Astrocyte (in vitro differentiated cells and primary cell): Measurements from ENCODE around the gene SH3BP5L. TPM values are rescaled to one million over a fixed set of nuclear protein-coding genes. Genes with fewer than 3 reads are reported as not detected.

Experiments used
- DNase-seq: peaks from one replicate; pipeline ENCODE4 v3.0.0-alpha.2; 2010; ENCODE audit warnings: low read depth
- FAIRE-seq: peaks from 2 replicates; lab custom pipeline; 2011; peaks lifted over from hg19 to GRCh38; lab: Jason Lieb, UNC
- H2AFZ ChIP-seq: 2 replicates; pipeline ENCODE4 v1.6.0; 2012; ENCODE audit warnings: low read depth, low read length, inconsistent platforms
- H3K27ac ChIP-seq: 2 replicates; pipeline ENCODE4 v1.5.1; 2011; ENCODE audit warnings: low read depth, low read length, inconsistent platforms
- H3K27me3 ChIP-seq: 2 replicates; pipeline ENCODE4 v1.6.0; 2011; ENCODE audit warnings: low read length, inconsistent platforms; ENCODE audit not compliant: insufficient read depth
- H3K36me3 ChIP-seq: 2 replicates; pipeline ENCODE4 v1.5.1; 2011; ENCODE audit warnings: low read length, inconsistent platforms; ENCODE audit not compliant: insufficient read depth
- H3K4me1 ChIP-seq: 2 replicates; pipeline ENCODE4 v1.5.1; 2011; ENCODE audit warnings: low read length, inconsistent platforms; ENCODE audit not compliant: insufficient read depth
- H3K4me2 ChIP-seq: 2 replicates; pipeline ENCODE4 v1.6.0; 2012; ENCODE audit warnings: low read length, inconsistent platforms
- H3K4me3 ChIP-seq: 2 replicates; pipeline ENCODE4 v1.5.1; 2011; ENCODE audit warnings: low read depth, mild to moderate bottlenecking, low read length, inconsistent platforms; ENCODE audit not compliant: insufficient read depth
- H3K79me2 ChIP-seq: 2 replicates; pipeline ENCODE4 v1.6.0; 2012; ENCODE audit warnings: mild to moderate bottlenecking, low read length, inconsistent platforms; ENCODE audit not compliant: insufficient read depth
- H3K9ac ChIP-seq: 2 replicates; pipeline ENCODE4 v1.6.0; 2012; ENCODE audit warnings: mild to moderate bottlenecking, low read length, inconsistent platforms
- H3K9me3 ChIP-seq: 2 replicates; pipeline ENCODE4 v1.5.1; 2012; ENCODE audit warnings: low read depth, mild to moderate bottlenecking, low read length, inconsistent platforms; ENCODE audit not compliant: insufficient read depth
- H4K20me1 ChIP-seq: 2 replicates; pipeline ENCODE4 v1.6.0; 2012; ENCODE audit warnings: low read length, inconsistent platforms; ENCODE audit not compliant: insufficient read depth
- H3K27ac Mint-ChIP-seq: one replicate; pipeline ENCODE4 v1.8.0; 2021; ENCODE audit warnings: mild to moderate bottlenecking, mixed read lengths; ENCODE audit not compliant: unreplicated experiment
- H3K27me3 Mint-ChIP-seq: one replicate; pipeline ENCODE4 v1.8.0; 2021; ENCODE audit warnings: low read depth, mixed read lengths; ENCODE audit not compliant: unreplicated experiment
- H3K36me3 Mint-ChIP-seq: one replicate; pipeline ENCODE4 v1.8.0; 2021; ENCODE audit warnings: low read depth, mixed read lengths; ENCODE audit not compliant: unreplicated experiment
- H3K4me1 Mint-ChIP-seq: one replicate; pipeline ENCODE4 v1.8.0; 2021; ENCODE audit warnings: low read depth, mixed read lengths; ENCODE audit not compliant: unreplicated experiment
- H3K4me3 Mint-ChIP-seq: one replicate; pipeline ENCODE4 v1.8.0; 2021; ENCODE audit warnings: mild to moderate bottlenecking, moderate library complexity, mixed read lengths; ENCODE audit not compliant: unreplicated experiment
- H3K9me3 Mint-ChIP-seq: one replicate; pipeline ENCODE4 v1.8.0; 2021; ENCODE audit warnings: mild to moderate bottlenecking, mixed read lengths; ENCODE audit not compliant: unreplicated experiment
- CTCF ChIP-seq: IDR thresholded peaks from 2 replicates; pipeline ENCODE4 v1.5.1; 2011; ENCODE audit warnings: low read depth, mild to moderate bottlenecking, inconsistent platforms, low read length, moderate library complexity; ENCODE audit not compliant: insufficient read depth
- EZH2 ChIP-seq: IDR thresholded peaks from 2 replicates; pipeline ENCODE4 v1.6.1; 2012; ENCODE audit warnings: mild to moderate bottlenecking, low read length, inconsistent platforms; ENCODE audit not compliant: insufficient read depth
- total RNA-seq: library from RNA; stranded (reverse); gene quantifications from 2 replicates; pipeline ENCODE4 v1.2.1, GENCODE V29; 2021

SH3BP5L gene
- total RNA-seq, 1 donor from 2014 or later = 37.7 TPM

GRCh38 chr1:248873409-248873992, 47.8 kb upstream of the SH3BP5L start:
- Histone ChIP-seq H4K20me1 (no peaks in the 10 kb centered on the region), H3K79me2 (no peaks in the 10 kb centered on the region), H3K4me1 (no peaks in the 10 kb centered on the region), H3K27me3 (no peaks in the 10 kb centered on the region), H3K36me3 (no peaks in the 10 kb centered on the region), H3K9me3 (no peaks in the 10 kb centered on the region), H3K27ac (peak overlapping the region; percentile 82), H3K9ac (peak overlapping the region; percentile 86), H2AFZ (peak overlapping the region; percentile 81), H3K4me3 (peak overlapping the region; percentile 67), H3K4me2 (peak overlapping the region; percentile 88)
- TF ChIP-seq EZH2 (no peak), CTCF (no peak)
- H3K27ac Mint-ChIP-seq = peak overlapping the region; percentile 97
- H3K27me3 Mint-ChIP-seq = no peaks in the 10 kb centered on the region
- DNase-seq (peak; percentile 83), FAIRE-seq (no peak)
- H3K36me3 Mint-ChIP-seq = no peaks in the 10 kb centered on the region
- peak overlapping the region; percentile 94 for H3K4me3 Mint-ChIP-seq
- peaks cover 3% of the 10 kb centered on the region for H3K9me3 Mint-ChIP-seq
- H3K4me1 Mint-ChIP-seq = no peaks in the 10 kb centered on the region

- DNase-seq = peak; percentile 74
- H3K36me3 Mint-ChIP-seq = no peaks in the 10 kb centered on the region
- peak overlapping the region; percentile 86 for H3K9ac ChIP-seq
- H3K27me3 ChIP-seq = no peaks in the 10 kb centered on the region
- peak overlapping the region; percentile 94 for H3K4me3 Mint-ChIP-seq
- H3K36me3 ChIP-seq = no peaks in the 10 kb centered on the region
- H3K9me3 ChIP-seq = no peaks in the 10 kb centered on the region
- no peaks in the 10 kb centered on the region for H3K4me1 ChIP-seq
- H3K4me2 ChIP-seq = peak overlapping the region; percentile 88
- H2AFZ ChIP-seq = peak overlapping the region; percentile 81
- H3K27me3 Mint-ChIP-seq = no peaks in the 10 kb centered on the region
- no peak for FAIRE-seq
- H3K79me2 ChIP-seq = no peaks in the 10 kb centered on the region
- TF ChIP-seq EZH2 (no peak), CTCF (no peak)
- peaks cover 3% of the 10 kb centered on the region for H3K9me3 Mint-ChIP-seq
- H3K4me1 Mint-ChIP-seq = no peaks in the 10 kb centered on the region
- no peaks in the 10 kb centered on the region for H4K20me1 ChIP-seq
- peak overlapping the region; percentile 82 for H3K27ac ChIP-seq
- H3K27ac Mint-ChIP-seq = peak overlapping the region; percentile 97
- peak overlapping the region; percentile 67 for H3K4me3 ChIP-seq
These were observed 47.2 kb upstream of the SH3BP5L start for GRCh38 chr1:248872752-248873408.
